Progenitor cell of endocrine pancreas (in vitro differentiated cells): Measurements from ENCODE around the gene ST8SIA5. TPM values are rescaled to one million over a fixed set of nuclear protein-coding genes. Genes with fewer than 3 reads are reported as not detected.

Source experiments
- DNase-seq: peaks from one replicate; pipeline ENCODE4 v3.0.0; 2021; ENCODE audit warnings: low spot score; ENCODE audit not compliant: unreplicated experiment
- H3K27ac Mint-ChIP-seq: 2 replicates; pipeline ENCODE4 v1.8.0; 2021; ENCODE audit warnings: mild to moderate bottlenecking, moderate library complexity, mixed read lengths
- H3K27me3 Mint-ChIP-seq: 2 replicates; pipeline ENCODE4 v1.8.0; 2021; ENCODE audit warnings: mixed read lengths
- H3K36me3 Mint-ChIP-seq: 2 replicates; pipeline ENCODE4 v1.8.0; 2022; ENCODE audit warnings: mixed read lengths; ENCODE audit not compliant: insufficient read depth
- H3K4me1 Mint-ChIP-seq: 2 replicates; pipeline ENCODE4 v1.8.0; 2021; ENCODE audit warnings: low read depth, mixed read lengths
- H3K4me3 Mint-ChIP-seq: 2 replicates; pipeline ENCODE4 v1.8.0; 2021; ENCODE audit warnings: low read depth, mild to moderate bottlenecking, moderate library complexity, mixed read lengths
- H3K9me3 Mint-ChIP-seq: 2 replicates; pipeline ENCODE4 v1.8.0; 2021; ENCODE audit warnings: low read depth, mixed read lengths
- total RNA-seq: library from RNA; stranded (reverse); gene quantifications from 2 replicates; pipeline ENCODE4 v1.2.1, GENCODE V29; 2021
- TF ChIP-seq, protein P1 (sequence below): fragments of 200-600 bp; sonication (generic); IDR thresholded peaks from one replicate; pipeline ENCODE4 v1.5.0; 2021; ENCODE audit warnings: antibody characterized with exemption, mild to moderate bottlenecking; ENCODE audit not compliant: unreplicated experiment

Gene ST8SIA5
- total RNA-seq, 1 donor from 2014 or later = 5.3 TPM

GRCh38 chr18:46628206-46628605 is 128.6 kb downstream of the ST8SIA5 start:
- no peaks in the 10 kb centered on the region for H3K9me3 Mint-ChIP-seq
- no peak overlapping the region for H3K27ac Mint-ChIP-seq
- H3K4me1 Mint-ChIP-seq = no peaks in the 10 kb centered on the region
- no peak for DNase-seq
- H3K27me3 Mint-ChIP-seq = peaks cover 13% of the 10 kb centered on the region
- no peak overlapping the region for H3K4me3 Mint-ChIP-seq
- H3K36me3 Mint-ChIP-seq = no peaks in the 10 kb centered on the region
- TF ChIP-seq, protein P1, sequence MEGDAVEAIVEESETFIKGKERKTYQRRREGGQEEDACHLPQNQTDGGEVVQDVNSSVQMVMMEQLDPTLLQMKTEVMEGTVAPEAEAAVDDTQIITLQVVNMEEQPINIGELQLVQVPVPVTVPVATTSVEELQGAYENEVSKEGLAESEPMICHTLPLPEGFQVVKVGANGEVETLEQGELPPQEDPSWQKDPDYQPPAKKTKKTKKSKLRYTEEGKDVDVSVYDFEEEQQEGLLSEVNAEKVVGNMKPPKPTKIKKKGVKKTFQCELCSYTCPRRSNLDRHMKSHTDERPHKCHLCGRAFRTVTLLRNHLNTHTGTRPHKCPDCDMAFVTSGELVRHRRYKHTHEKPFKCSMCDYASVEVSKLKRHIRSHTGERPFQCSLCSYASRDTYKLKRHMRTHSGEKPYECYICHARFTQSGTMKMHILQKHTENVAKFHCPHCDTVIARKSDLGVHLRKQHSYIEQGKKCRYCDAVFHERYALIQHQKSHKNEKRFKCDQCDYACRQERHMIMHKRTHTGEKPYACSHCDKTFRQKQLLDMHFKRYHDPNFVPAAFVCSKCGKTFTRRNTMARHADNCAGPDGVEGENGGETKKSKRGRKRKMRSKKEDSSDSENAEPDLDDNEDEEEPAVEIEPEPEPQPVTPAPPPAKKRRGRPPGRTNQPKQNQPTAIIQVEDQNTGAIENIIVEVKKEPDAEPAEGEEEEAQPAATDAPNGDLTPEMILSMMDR = no peak

- TF ChIP-seq, protein P1 = no peak
- DNase-seq = no peak
- H3K9me3 Mint-ChIP-seq = no peaks in the 10 kb centered on the region
- no peak overlapping the region for H3K4me3 Mint-ChIP-seq
- no peaks in the 10 kb centered on the region for H3K36me3 Mint-ChIP-seq
- no peak overlapping the region for H3K27ac Mint-ChIP-seq
- peaks cover 13% of the 10 kb centered on the region for H3K27me3 Mint-ChIP-seq
- H3K4me1 Mint-ChIP-seq = no peaks in the 10 kb centered on the region
These were observed 129.7 kb downstream of the ST8SIA5 start for GRCh38 chr18:46627136-46627535.

- Mint-ChIP-seq H3K27me3 (peaks cover 13% of the 10 kb centered on the region), H3K27ac (no peak overlapping the region), H3K4me1 (peaks cover 3% of the 10 kb centered on the region), H3K4me3 (no peak overlapping the region), H3K9me3 (no peaks in the 10 kb centered on the region), H3K36me3 (no peaks in the 10 kb centered on the region)
- TF ChIP-seq, protein P1 = no peak
- DNase-seq = no peak
These were observed 131.8 kb downstream of the ST8SIA5 start for GRCh38 chr18:46625069-46625468.

DNA sequence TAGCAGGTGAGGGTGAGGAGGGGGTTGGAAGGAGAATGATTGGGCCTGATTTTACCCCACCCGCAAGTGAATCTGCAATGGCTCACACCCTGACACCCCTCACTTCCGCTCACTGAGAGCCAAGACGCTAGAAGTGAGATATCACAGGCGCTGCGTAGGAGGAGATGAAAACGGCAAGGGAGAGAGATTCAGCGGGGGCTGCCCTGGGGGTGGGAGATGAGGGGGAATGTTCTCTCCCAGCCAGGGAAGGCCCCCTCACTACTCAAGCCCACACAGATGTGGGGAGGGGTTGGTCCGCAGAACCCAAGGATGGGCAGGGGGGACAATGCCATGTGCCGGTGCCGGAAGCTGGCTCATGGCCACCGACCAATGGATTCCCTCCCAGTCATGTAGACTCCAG is 132.7 kb downstream of the ST8SIA5 start:
- H3K27ac Mint-ChIP-seq = no peak overlapping the region
- no peak for DNase-seq
- H3K27me3 Mint-ChIP-seq = peaks cover 13% of the 10 kb centered on the region
- H3K9me3 Mint-ChIP-seq = no peaks in the 10 kb centered on the region
- H3K4me3 Mint-ChIP-seq = no peak overlapping the region
- TF ChIP-seq, protein P1 = no peak
- no peaks in the 10 kb centered on the region for H3K36me3 Mint-ChIP-seq
- peaks cover 3% of the 10 kb centered on the region for H3K4me1 Mint-ChIP-seq

DNA sequence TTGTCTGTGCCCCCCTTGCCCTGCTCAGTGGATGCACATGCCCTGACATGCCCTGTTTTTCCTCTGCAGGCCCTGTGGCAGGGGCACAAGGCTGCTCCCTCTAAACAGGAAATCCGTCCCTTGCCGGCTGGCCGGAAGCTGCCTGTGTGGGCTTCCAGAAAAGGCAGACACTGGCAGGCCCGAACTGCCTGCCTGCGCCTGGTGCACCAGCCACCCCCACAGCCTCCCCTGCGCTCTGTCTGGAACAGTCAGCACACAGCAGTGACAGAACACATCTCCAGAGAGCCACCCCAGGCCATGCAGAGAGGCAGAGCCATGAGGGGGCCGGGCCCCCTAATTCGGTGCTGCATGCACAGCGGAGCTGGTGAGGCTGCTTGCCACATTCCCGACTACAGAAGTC is 133.3 kb downstream of the ST8SIA5 start:
- H3K4me3 Mint-ChIP-seq = no peak overlapping the region
- H3K4me1 Mint-ChIP-seq = peaks cover 3% of the 10 kb centered on the region
- H3K9me3 Mint-ChIP-seq = no peaks in the 10 kb centered on the region
- H3K27ac Mint-ChIP-seq = no peak overlapping the region
- TF ChIP-seq, protein P1 = no peak
- H3K36me3 Mint-ChIP-seq = no peaks in the 10 kb centered on the region
- no peak for DNase-seq
- peaks cover 13% of the 10 kb centered on the region for H3K27me3 Mint-ChIP-seq
